ENCODE measurements around the gene YJEFN3. TPM values are rescaled to one million over a fixed set of nuclear protein-coding genes. Genes with fewer than 3 reads are reported as not detected.

The YJEFN3 gene
- total and polyA plus RNA-seq, 10 of the 15 experiments (the other 5 are each of a cell fraction or from before 2014, with no cell fraction given), result 0.05 to 6.9 (median 3.5) TPM

GRCh38 chr19:19482809-19483596, 45.7 kb upstream of the YJEFN3 start (continued):
- TF ChIP-seq, protein P1, sequence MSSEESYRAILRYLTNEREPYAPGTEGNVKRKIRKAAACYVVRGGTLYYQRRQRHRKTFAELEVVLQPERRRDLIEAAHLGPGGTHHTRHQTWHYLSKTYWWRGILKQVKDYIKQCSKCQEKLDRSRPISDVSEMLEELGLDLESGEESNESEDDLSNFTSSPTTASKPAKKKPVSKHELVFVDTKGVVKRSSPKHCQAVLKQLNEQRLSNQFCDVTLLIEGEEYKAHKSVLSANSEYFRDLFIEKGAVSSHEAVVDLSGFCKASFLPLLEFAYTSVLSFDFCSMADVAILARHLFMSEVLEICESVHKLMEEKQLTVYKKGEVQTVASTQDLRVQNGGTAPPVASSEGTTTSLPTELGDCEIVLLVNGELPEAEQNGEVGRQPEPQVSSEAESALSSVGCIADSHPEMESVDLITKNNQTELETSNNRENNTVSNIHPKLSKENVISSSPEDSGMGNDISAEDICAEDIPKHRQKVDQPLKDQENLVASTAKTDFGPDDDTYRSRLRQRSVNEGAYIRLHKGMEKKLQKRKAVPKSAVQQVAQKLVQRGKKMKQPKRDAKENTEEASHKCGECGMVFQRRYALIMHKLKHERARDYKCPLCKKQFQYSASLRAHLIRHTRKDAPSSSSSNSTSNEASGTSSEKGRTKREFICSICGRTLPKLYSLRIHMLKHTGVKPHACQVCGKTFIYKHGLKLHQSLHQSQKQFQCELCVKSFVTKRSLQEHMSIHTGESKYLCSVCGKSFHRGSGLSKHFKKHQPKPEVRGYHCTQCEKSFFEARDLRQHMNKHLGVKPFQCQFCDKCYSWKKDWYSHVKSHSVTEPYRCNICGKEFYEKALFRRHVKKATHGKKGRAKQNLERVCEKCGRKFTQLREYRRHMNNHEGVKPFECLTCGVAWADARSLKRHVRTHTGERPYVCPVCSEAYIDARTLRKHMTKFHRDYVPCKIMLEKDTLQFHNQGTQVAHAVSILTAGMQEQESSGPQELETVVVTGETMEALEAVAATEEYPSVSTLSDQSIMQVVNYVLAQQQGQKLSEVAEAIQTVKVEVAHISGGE (CRISPR knock-in tag; IDR thresholded peaks at IDR 0.05), result no peak

DNA sequence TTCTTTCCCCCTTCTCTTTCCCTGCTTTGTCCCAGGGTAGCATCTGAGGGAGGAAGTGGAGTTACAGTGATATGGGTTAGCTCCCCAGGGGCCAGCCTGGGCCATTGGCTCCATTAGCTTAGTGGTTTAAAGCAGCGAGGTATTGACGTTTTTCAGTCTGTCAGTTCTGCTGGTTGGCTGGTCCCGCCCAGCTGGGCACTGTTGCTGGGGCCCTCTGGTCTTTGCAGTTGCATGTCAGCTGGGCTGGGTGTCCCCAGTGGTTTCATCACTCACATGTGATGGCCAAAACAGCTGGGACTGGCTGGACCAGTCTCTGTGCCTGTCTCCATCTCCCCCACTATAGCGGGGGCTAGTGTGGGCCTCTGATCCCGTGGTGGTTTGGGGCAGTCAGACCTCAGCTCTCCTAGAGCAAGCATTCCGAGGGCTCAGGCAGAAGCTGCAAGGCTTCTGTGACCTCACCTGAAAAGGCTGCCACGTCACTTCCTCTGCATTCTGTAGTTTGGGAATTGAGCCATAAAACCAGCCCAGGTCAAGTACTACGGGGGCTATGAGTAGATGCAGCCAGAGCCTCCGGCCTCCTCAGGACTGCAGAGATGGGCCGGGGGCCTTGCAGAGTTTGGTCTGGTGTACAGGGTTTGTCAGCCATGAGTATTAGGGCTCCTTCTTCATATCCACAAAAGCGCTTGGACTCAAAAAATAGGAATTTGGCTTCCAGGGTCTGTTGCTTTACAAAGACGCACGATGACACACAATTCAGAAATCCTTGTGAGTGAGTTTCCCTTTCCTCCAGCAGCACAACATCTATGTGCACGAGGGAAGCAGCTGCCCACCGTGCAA, 43.3 kb upstream of the YJEFN3 start:
- Histone ChIP-seq H3K4me1 (ENCODE audit: control insufficient read depth, insufficient read depth, low read length) (peaks cover 41% of the 10 kb centered on the region), H4K20me1 (ENCODE audit: control insufficient read depth, insufficient read depth) (peaks cover 5% of the 10 kb centered on the region; the same call in 1 of the 2 replicates), H3K79me2 (ENCODE audit: control insufficient read depth, insufficient read depth, low read length) (peaks cover 17% of the 10 kb centered on the region), H2AFZ (ENCODE audit: control insufficient read depth, low read depth, low read length) (no peak overlapping the region), H3K27ac (ENCODE audit: control insufficient read depth, insufficient read depth) (no peak overlapping the region), H3K27me3 (replicated peaks in 1 of 2; ENCODE audit: control insufficient read depth in 2 of 2, insufficient read depth in 2 of 2, low read length in 1 of 2) (no peaks in the 10 kb centered on the region), H3K9ac (ENCODE audit: control insufficient read depth, insufficient read depth, low read length) (no peak overlapping the region), H3K9me3 (replicated peaks; ENCODE audit: control insufficient read depth, insufficient read depth, low read length) (no peaks in the 10 kb centered on the region), H3K4me3 (no peak overlapping the region), H3K36me3 (ENCODE audit: control insufficient read depth in 2 of 2, insufficient read depth in 2 of 2, low read length in 1 of 2) (peaks cover 13 to 20% of the 10 kb centered on the region in 2 experiments), H3K4me2 (ENCODE audit: control insufficient read depth, insufficient read depth) (no peak overlapping the region)
- no peak for FAIRE-seq
- ChIA-PET CTCF (interaction anchor here (1.2 to 9.3 kb wide), 2 partner anchors 10 to 120 kb away, joined by 4 to 223 read pairs; no protein-coding TSS in a partner anchor), POLR2A (interaction anchor here (0.5 to 0.8 kb wide), 3 partner anchors 119 to 912 kb away, joined by 3 to 4 read pairs (median 4); no protein-coding TSS in a partner anchor), SMC1A (ENCODE audit: uncharacterized antibody, unreplicated experiment) (interaction anchor here (0.5 to 1.6 kb wide), 4 partner anchors 10 to 119 kb away, joined by 3 to 7 read pairs (median 3); partner anchors contain the start of gene GATAD2A), RAD21 (ENCODE audit: unreplicated experiment) (no interaction called here)
- in situ Hi-C loops (cut with MboI) (no loop called here), intact Hi-C loops (cut with micrococcal nuclease; ENCODE audit: unreplicated experiment) (no loop called here)
- no peak for DNase-seq (ENCODE audit: low read depth, low spot score)
- 65% methylated on average over 15 of the region's 15 CpGs for WGBS (ENCODE audit: insufficient coverage, insufficient replicate concordance, low lambda C conversion rate, missing lambda C conversion rate)
- ATAC-seq, result peak; percentile 42
- TF ChIP-seq NR2F1 (conservative IDR thresholded peaks at IDR 0.05), result 0 out of 2 replicates have a peak, but pooled peaks have one; percentile 19
- 0 out of 4 replicates have a peak, but pooled peaks of 1 of the 2 experiments have one; percentile 8 for TF ChIP-seq BHLHE40 (IDR thresholded peaks at IDR 0.05; ENCODE audit: borderline replicate concordance in 1 of 2, low read depth in 2 of 2, low read length in 1 of 2)
- no peak for TF ChIP-seq NR2C2 (IDR thresholded peaks at IDR 0.05; ENCODE audit: borderline replicate concordance, control insufficient read depth, insufficient read length, low read depth)
- TF ChIP-seq NFXL1 (IDR thresholded peaks at IDR 0.05; ENCODE audit: borderline replicate concordance), result no peak
- TF ChIP-seq, protein P2, sequence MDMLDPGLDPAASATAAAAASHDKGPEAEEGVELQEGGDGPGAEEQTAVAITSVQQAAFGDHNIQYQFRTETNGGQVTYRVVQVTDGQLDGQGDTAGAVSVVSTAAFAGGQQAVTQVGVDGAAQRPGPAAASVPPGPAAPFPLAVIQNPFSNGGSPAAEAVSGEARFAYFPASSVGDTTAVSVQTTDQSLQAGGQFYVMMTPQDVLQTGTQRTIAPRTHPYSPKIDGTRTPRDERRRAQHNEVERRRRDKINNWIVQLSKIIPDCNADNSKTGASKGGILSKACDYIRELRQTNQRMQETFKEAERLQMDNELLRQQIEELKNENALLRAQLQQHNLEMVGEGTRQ (IDR thresholded peaks at IDR 0.05; ENCODE audit: borderline replicate concordance, low read depth, low read length), result no peak
- no peak for TF ChIP-seq MXI1 (IDR thresholded peaks at IDR 0.05; ENCODE audit: low read depth, low read length)
- peak; percentile 52; the same call in 1 of the 2 replicates for TF ChIP-seq SPI1 (IDR thresholded peaks at IDR 0.05; ENCODE audit: borderline replicate concordance, insufficient read depth, low read depth, low read length)
- no peak for TF ChIP-seq TARDBP (IDR thresholded peaks at IDR 0.05; ENCODE audit: borderline replicate concordance)
- no peak for TF ChIP-seq ETV6 (conservative IDR thresholded peaks at IDR 0.05 in 1 of 2, IDR thresholded peaks at IDR 0.05 in 1 of 2; ENCODE audit: borderline replicate concordance in 1 of 2, low read depth in 1 of 2)
- no peak for TF ChIP-seq ESRRA (IDR thresholded peaks at IDR 0.05; ENCODE audit: low read length)
- 0 out of 2 replicates have a peak, but pooled peaks have one; percentile 28 for TF ChIP-seq CREB1 (IDR thresholded peaks at IDR 0.05; ENCODE audit: low read depth)
- peak; percentile 56 for TF ChIP-seq MEF2B (IDR thresholded peaks at IDR 0.05; ENCODE audit: partially characterized antibody, poor library complexity, severe bottlenecking)
- BruUV-seq (replicated peaks), result no TSS peak

Measured in GM12878 (cell line).